NCI-H1105 treated with DMSO at 0.1 percent for 48 hours (cell line): ENCODE data around the gene THSD4.
A peak's percentile ranks its signal among the peaks of the same experiment; 100 is the strongest.
"Not testable (repeated sequence)": the region's sequence is repeated elsewhere in the genome, so short reads cannot be mapped to it uniquely, and the experiment has no call there.

Experiments used
- DNase-seq: peaks from one replicate; lab custom pipeline; 2025; lab: John Stamatoyannopoulos, UW

THSD4 gene

DNA sequence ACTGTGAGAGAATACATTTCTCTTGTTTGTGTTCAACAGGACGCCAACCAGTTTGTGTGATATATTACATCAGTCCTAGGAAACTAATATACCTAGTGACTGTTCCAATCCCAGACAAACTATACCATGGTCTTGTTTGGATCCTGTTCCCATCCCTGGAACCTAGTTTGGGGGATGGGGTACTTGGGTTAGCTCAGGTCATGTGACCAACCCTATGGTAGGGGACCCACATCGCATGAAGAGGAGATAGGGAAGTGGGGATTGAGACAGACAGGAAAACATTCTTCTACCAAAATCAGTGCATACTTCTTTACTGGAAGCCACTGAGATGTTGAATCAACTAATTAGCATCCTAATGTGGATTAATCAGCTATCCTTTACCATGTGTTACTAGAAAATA, 146.1 kb downstream of the THSD4 start:
- no peak for DNase-seq

DNA sequence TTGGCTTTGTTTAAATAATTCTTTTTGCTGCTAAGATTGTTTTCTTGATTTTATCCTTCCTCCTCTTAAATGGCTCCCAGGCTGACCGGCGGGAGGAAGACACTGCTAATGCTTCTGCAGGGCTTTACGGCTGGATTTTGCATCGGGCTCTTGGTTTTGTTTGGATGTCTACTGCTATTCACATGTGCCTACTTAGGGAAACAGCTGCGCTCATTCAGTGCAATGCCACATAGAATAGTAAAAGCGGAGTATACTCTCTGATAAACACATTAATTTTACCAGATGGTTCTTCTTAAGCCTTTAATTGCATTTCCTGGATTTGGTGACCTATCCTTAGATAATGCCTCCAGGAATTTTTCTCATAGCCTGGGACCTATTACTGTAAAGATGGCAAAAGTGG, 146.6 kb downstream of the THSD4 start:
- no peak for DNase-seq

DNA sequence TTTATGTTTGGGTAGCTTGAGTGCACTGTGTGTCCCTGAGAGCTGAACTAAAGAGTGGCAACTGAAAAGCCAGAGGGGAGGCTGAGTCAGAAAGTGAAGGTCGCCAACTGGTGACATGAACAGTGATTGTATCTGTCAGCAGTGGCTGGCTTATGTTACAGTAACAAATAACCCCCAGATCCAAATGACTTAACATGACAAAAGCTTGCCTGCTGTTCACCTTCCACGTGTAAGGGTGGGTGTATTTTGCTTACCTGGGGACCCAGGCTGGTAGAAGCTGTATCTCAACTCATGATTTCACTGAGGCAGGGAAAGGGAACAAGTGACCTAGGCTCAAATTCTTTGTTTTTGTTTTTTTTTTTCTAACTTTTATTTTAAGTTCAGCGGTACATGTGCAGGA, 147.3 kb downstream of the THSD4 start:
- no peak for DNase-seq

DNA sequence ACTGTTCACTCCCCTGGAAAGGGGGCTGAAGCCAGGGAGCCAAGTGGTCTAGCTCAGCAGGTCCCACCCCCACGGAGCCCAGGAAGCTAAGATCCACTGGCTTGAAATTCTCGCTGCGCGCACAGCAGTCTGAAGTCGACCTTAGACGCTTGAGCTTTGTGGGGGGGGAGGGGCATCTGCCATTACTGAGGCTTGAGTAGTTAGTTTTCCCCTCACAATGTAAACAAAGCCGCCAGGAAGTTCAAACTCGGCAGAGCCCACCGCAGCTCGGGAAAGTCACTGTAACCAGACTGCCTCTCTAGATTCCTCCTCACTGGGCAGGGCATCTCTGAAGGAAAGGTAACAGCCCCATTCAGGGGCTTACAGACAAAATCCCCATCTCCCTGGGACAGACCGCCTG, 150.3 kb downstream of the THSD4 start:
- DNase-seq, result not testable (repeated sequence)

DNA sequence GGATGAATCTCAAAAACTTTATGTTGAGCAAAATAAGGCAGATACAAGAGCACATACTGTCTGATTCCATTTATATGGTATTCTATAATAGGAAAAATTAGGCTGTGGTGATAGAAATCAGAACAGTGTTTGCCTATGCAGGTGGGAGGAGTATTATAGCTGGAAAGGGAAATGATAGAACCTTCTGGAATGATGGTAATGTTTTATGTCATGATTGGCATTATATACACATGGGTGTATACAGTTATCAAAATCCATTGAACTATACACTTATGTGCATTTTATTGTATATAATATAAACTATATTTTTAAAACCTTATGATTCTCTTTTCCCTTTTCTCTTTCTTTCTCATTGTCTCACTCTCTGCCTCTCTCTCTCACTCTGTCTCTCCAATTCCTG, 156.1 kb downstream of the THSD4 start:
- no peak for DNase-seq

DNA sequence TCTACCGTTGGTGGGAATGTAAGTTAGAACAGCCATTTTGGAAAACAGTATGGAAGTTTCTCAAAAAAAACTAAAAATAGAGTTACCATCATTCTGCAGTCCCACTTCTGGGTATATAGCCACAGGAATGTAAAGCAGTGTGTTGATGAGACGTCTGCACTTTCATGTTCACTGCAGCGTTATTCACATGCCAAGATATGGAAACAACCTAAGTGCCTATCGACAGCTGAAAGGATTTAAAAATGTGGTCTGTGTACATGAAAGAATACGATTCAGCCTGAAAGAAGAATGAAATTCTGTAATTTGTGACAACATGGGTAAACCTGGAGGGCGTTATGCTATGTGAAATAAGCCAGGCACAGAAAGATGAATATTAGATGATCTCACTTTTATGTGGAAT, 157.7 kb downstream of the THSD4 start:
- DNase-seq, result no peak

DNA sequence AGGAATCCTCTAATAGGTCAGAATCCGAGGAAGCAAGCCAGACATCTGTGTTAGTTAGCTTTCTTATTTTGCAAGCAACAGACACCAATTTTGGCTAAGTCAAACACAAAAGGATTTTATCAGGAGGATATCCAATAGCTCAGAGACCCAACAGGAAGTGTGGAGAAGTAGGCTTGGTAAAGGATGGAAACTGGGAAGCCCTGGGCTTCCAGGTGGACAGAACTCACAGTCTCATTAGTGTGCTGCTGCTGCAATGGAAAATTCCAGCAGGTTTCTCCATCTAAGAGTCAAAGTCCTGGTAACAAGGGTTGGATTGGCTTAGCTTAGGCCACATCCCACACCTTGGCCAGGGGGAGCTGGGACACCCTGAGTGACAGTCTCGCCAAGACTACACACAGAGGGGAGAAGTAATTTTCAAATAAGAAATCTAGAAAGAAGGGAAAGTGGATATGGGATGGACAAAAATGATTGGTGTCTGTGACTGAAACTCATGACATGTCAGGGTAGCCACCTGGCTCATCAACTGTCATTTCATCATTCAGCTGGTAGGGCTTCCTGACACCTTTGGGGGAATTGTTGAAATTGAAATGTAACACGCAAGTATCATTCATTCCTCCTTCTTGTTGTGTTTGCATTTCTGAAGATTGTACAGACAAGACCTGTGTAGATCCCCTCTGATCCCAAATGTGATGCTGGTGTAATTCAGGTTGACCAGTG, 158.6 kb downstream of the THSD4 start:
- DNase-seq, result no peak

DNA sequence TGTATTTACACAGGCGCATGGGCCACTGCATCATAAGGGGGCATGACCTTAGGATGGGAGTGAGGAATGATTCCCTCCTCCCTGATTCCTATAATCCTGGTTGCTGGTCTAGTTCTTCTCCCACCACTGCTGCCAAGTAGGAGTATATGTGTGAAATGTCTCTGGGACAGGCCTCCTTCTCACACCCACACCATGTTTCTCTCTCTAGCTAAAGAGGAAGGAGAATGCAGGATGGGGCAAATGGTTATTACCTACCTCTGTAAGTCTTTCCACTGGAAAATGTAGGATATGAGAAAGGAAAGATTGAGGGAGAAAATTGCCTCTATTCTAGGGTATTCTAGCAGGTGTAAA, 159.2 kb downstream of the THSD4 start:
- DNase-seq, result no peak

DNA sequence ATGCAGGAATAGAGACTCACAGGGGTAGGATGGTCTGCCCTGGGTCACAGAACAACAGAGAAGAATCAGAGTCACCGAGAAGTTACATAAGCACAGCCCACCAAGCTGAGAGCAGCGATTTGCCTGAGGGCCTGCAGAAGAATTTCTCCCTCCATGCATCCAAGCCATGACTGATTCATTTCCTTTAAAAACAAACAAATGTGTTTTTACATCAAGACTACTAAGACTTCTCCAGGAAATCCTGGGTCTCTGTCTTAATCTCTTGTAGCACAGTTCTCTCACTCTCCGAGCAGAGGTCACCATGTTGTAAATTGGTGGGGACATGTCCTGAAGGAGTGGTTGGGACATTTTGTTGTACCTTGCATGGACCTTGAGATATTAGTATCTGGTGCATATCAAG, 159.8 kb downstream of the THSD4 start:
- no peak for DNase-seq

DNA sequence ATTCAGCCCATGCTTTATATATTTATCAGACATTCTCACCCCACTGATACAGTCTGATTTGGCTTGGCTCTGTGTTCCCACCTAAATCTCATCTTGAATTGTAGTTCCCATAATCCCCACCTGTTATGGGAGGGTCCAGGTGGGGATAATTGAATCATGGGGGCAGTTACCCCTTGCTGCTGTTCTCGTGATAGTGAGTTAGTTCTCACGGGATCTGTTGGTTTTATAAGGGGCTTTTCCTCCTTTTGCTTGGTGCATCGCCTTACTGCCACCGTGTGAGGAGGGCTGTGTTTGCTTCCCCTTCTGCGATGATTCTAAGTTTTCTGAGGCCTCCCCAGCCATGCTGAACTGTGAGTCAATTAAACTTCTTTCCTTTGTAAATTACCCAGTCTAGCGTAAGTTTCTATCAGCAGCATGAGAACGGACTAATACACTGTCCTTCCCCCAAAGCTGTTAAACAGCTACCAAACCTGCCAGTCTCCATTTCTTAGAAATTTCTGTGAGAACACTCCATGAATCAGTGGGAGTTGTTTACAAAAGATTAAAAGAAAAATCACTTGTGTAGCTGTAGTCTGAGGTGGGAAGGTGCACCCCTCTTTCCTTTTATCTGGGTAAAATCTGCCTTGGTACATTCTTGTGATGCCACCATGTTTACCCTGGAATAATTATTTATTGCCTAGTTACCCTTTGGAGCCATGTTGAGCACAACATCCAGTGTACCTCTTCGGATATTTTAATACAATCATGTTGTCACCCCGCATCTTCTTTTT, 160.5 kb downstream of the THSD4 start:
- DNase-seq, result no peak

DNA sequence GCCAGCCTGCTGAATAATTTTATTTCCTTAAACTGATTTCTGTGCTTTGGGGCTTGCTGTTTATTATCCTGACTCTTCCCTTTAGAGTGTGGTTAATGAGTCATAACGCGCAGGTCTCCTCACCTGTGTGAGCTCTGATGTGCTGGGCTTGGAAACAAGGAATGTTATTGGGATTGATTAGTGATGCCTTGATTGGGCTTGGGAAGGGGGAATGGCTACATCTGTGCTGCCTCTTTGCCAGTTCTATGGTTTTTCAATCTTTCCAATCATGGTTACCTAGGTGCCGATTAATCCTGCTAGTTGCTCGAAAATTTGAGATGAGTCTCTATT, 161.0 kb downstream of the THSD4 start:
- DNase-seq, result no peak

DNA sequence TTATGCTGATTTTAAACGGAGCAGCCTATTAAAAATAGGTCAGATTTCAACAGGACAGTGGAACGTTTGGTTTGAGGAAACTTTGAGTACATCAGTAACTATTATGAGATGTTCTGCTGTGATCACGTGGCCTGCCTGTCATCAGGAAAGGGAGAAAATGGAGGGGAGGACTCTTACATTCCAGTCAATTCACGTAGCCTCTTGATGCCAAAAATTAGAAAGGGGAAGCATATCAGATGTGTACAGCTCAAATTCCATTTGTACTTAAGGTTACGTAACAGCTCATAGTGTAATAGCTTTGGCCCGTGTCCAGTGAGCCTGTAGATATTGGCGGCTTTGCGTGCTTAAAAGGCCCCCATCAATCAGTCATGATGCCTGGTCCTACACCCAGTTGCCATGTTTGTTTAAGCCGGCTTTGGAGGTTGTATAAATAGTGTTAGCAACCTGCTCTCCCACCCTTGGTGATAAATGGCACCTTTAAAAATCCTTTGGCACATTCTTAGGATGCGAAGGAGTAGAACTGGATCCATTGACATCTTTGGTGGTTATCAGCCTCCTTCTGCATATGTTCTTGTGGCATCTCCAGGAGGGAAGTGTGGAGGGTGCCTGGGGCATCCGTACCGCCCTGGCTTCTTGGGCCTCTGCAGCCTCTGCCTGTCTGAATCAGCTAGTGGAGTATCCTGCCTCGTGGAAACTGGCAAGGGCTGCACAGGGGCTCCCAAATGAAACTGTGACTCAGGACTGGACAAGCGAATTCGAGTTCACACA, 163.9 kb downstream of the THSD4 start:
- peak; percentile 96 for DNase-seq

DNA sequence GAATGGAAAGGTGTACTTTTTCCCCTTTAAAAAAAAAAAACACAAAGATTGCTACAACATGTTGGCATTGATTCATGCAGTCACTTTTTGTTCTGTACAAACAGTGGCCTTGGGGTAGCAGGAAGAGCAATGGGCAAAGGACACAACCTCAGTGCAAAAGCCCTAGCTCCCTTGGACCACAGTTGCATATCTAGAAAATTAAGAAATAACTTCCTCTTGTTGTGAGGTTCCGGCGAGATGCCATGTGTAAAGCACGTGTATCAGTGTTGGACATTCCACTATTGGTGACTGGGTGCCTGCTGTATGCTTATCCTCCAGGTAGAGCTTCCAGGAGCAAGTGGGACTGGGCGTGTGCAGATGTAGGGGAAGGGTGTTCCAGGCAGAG, 164.5 kb downstream of the THSD4 start:
- DNase-seq, result no peak

DNA sequence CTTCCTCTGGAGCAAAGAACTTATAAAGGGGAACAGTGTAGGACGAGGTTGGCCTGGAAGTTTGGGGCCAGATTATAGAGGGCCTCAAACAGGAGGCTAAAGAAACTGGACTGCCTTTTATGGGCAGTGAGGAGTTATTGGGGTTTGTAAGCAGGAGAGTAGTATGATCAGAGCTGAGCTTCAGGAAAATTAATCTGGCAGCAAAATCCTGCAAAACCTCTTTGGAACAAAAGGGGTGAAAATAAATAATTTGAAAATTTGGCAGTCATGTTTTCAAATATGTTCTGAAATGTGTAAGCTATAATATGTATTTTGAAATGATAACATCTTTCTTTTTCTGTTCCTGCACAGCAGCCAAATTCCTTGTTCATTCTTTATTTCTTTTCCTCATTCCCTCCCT, 164.9 kb downstream of the THSD4 start:
- DNase-seq, result no peak

DNA sequence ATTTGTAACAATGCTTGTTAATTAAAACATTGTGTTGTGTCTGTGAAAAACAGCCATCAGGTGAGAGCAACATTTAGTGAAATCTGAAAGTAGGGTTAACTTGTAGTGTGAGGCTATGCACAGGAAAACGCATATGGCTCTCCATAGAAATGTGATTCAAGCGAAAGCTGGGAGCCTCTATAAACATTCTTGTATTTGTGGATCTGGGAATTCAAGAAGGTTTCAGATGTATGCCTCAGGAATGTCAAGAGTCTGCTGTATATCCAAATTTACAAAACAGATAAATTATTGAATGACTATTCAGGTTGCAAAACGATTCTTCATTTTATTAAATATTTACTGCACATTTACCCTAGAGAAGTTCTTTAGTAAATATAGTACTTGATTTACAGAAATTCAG, 166.0 kb downstream of the THSD4 start:
- no peak for DNase-seq

DNA sequence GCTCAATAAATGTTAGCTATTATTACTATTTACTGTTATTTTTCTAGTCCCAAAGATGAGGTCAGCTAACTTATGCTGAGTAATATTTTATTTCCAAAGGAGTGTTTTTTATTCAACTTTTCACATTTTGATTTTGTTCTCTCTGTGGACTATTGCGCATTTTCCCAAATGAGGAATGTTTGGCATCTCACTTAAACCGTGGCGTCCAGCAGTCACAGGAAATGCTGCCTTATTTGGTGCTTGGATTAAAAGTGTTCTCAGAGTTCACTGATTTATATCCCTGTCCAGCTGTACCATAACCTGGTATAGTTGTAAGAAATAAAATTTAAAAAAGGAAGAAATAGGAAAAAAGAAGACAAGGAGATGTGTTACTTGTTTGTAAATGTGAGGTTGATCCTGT, 166.8 kb downstream of the THSD4 start:
- DNase-seq, result no peak

DNA sequence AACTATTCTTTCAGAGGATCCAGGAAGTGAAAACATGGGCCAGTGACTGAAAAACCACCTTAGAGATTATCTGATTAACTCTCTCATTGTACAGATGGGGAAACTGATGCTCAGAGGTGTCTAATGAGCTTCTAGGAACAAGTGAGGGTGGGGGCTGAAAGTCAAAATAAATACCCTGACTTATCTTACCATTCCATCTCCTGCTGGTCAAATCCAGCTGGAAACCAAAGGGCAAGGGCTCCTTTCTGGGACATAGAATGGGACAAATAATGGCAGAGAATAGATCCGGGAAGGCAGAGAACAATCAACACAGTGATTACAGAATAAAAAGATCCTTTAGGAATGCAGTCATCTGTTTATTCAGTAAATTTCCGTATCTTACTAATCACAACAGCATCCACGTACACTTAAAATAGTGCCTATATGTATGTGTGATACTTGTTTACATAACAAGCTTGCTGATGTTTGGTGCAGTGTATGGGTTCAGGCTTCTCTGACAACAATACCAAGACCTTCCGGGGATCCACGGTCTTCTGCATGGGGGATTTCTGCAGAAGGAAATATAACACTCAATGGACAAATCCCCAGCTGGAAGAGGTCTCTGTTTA, 173.2 kb downstream of the THSD4 start:
- DNase-seq, result no peak

DNA sequence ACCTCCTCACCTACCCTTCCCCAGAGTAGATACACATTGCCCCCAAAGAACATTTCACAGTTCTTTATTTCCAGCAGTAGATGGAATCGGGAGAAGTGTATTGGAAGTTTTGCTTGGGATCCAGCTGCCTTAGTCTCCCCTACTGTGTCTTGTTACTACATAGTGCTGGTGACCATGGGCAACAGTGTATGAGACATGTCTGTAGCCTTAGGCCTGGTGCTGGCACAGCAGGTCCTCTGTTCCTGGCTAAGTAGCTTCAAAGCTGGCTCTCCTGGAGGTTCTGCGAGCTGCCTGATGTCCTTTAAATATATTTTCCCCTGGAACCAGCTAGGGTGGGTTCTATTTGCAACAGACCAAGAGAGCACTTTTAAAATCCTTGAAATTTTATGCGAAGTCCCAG, 174.7 kb downstream of the THSD4 start:
- no peak for DNase-seq

DNA sequence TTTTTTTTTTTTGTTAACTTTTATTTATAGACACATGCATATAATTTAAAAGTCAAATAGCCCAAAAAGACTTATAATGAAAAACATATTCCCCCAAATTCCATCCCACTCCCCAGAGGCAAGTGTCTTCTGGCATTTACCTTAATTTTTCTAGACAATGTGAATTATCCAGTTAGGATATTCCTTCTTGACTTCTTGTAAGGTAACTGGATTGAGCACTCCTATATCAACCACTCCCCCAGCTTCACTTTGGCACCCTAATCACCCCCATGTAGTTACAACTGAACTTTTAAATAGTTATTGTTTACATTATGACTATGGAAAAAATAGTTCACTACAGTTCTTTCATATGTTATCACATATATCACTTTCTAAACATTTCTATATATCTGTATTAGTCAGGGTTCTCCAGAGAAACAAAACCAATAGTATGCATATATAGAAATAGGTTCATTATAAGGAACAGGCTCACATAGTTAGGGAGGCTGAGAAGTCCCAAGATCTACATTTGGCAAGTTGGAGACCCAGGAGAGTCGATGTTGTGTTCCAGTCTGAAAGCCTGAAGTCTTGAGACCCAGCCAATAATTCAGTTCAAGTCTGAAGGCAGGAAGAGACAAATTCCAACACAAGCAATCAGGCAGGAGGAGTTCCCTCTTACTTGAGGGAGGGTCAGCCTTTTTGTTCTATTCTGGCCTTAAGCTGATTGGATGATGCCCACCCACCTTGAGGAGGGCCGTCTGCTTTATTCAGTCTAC, 175.8 kb downstream of the THSD4 start:
- no peak for DNase-seq

DNA sequence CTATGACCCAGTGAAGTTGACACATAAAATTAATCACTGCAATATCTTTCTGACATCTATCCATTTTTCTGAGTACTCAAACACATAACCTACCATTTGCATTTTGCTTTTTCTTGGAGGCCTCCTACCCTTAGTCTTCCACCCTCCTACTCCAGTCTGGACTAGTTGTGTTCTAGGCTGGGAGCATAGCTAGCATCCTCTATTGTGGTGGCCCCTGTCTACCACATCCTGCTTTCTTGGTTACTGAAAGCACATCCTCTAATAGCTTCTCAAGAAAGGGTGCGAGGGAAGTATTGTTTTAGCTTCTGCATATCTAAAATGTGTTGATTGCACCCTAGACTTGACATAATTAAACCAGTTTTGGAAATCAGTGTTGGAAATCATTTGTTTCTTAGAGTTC, 176.5 kb downstream of the THSD4 start:
- DNase-seq, result no peak

DNA sequence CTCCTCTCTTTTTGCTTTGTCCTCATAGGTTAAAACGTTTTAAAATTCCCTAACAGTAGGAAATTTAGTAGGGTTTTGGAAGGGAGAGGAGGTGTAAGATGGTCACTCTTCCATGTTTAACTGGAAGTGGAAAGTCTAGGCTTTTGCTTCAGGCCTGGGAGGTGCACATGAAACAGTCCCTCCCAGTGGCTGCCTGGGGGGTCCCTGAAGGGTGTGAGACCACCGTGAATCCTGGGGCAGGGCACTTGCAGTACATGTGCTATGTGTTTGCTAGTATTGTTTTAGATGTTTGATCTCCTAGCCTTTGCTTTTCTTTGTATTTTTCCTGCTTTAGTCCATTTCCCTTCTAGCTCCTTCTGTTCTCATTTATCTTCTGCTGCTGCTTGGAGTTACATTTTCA, 178.5 kb downstream of the THSD4 start:
- DNase-seq, result no peak

DNA sequence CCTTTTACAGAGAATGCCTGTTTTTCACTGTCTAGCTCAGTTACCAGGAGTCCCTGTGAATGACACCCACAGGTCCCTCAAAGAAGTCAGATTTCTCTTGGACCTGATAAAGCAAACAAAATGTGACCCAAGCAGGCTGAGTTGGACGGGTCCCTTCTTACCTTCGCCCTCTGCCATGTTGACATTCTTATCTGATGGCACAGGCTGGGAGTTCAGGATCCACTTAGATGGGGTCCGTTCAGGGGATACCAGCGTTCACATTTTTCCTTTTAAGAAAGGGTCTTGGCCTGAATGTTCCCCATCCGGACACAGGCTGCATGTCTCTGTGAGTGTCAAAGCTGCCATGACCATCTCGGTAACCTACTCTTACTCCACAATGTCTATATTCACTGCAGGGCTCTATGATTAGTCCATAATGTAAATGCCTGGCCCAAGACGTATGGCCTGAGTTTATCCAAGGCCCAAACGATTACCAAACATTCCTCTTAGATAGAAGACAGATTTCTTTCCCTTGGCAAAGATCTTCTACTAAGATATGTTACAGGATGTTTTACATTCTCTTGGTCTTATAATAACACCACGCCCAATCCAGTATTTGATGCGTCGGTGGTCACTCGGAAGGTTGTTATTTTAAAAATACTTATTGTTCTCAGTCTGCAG, 179.1 kb downstream of the THSD4 start:
- DNase-seq, result no peak
